ENCODE results near the gene SLC30A1. TPM values are rescaled to one million over a fixed set of nuclear protein-coding genes. Genes with fewer than 3 reads are reported as not detected.

SLC30A1 gene
- total and polyA plus RNA-seq, 2 of the 8 experiments (the other 6 are each of a cell fraction or from before 2014, with no cell fraction given) = 4.5 to 14.0 TPM

DNA sequence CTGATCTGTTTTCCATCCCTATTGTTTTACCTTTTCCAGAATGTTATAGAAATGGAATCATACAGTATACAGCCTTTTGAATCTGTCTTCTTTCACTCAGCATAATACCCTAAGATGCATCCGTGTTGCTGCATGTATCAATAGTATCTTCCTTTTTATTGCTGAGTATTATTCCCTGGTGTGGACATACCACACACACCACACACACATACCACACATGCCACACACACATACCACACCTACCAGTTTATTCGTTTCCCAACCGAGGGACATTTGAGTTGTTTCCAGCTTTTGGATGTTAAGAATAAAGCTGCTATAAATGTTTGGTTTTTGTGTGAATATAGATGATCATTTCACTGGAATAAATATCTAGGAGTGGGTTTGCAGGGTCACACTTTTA, 22.2 kb upstream of the SLC30A1 start (continued):
- TF ChIP-seq TEAD4 (IDR thresholded peaks at IDR 0.05; ENCODE audit: low read depth, low read length) (no peak), MAFK (IDR thresholded peaks at IDR 0.05; ENCODE audit: low read depth, low read length) (no peak), SUZ12 (IDR thresholded peaks at IDR 0.05; ENCODE audit: low read length) (no peak)
- TF ChIP-seq, protein P1, sequence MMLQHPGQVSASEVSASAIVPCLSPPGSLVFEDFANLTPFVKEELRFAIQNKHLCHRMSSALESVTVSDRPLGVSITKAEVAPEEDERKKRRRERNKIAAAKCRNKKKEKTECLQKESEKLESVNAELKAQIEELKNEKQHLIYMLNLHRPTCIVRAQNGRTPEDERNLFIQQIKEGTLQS (IDR thresholded peaks at IDR 0.05; ENCODE audit: insufficient read depth, low read depth, low read length) = no peak
